Measurements from ENCODE around the gene AMZ1.

AMZ1 gene

GRCh38 chr7:2750004-2750407 lies 62.0 kb downstream of the AMZ1 start:
- DNase-seq (ENCODE audit: low read depth in 2 of 2): no peak

GRCh38 chr7:2751086-2751485 lies 63.1 kb downstream of the AMZ1 start:
- no peak for DNase-seq (ENCODE audit: low read depth in 2 of 2)

GRCh38 chr7:2753148-2753547 lies 65.1 kb downstream of the AMZ1 start:
- DNase-seq (ENCODE audit: low read depth in 2 of 2): no peak

- DNase-seq (ENCODE audit: low read depth in 2 of 2): no peak
Measured at GRCh38 chr7:2754086-2754485, 66.1 kb downstream of the AMZ1 start.

- no peak for DNase-seq (ENCODE audit: low read depth in 2 of 2)
Measured at GRCh38 chr7:2754912-2755311, 66.9 kb downstream of the AMZ1 start.

GRCh38 chr7:2755531-2755930 lies 67.5 kb downstream of the AMZ1 start:
- DNase-seq (ENCODE audit: low read depth in 2 of 2): no peak

- no peak for DNase-seq (ENCODE audit: low read depth in 2 of 2)
Measured at GRCh38 chr7:2757361-2757903, 69.4 kb downstream of the AMZ1 start.

- DNase-seq (ENCODE audit: low read depth in 2 of 2): peak; percentile 7 to 35
Measured at GRCh38 chr7:2757904-2758672, 70.1 kb downstream of the AMZ1 start.

- DNase-seq (ENCODE audit: low read depth in 2 of 2): no peak
Measured at GRCh38 chr7:2758673-2759616, 70.9 kb downstream of the AMZ1 start.

GRCh38 chr7:2759736-2760097 lies 71.7 kb downstream of the AMZ1 start:
- no peak for DNase-seq (ENCODE audit: low read depth in 2 of 2)

- DNase-seq (ENCODE audit: low read depth in 2 of 2): no peak
Measured at GRCh38 chr7:2760098-2760889, 72.3 kb downstream of the AMZ1 start.

- DNase-seq (ENCODE audit: low read depth in 2 of 2): no peak
Measured at GRCh38 chr7:2761131-2761624, 73.2 kb downstream of the AMZ1 start.

- DNase-seq (ENCODE audit: low read depth in 2 of 2): no peak
Measured at GRCh38 chr7:2761801-2762497, 73.9 kb downstream of the AMZ1 start.

- DNase-seq (ENCODE audit: low read depth in 2 of 2): no peak
Measured at GRCh38 chr7:2763597-2763996, 75.6 kb downstream of the AMZ1 start.

GRCh38 chr7:2764621-2765020 lies 76.6 kb downstream of the AMZ1 start:
- no peak for DNase-seq (ENCODE audit: low read depth in 2 of 2)

Measured in stimulated activated CD4-positive, alpha-beta T cell treated with anti-CD3 and anti-CD28 coated beads, Interleukin-1b, Interleukin-23, amount 100 ng/mL, for 1 hour (primary cell).